Calu3 (cell line): Measurements from ENCODE around the gene CCNG1. TPM values are rescaled to one million over a fixed set of nuclear protein-coding genes. Genes with fewer than 3 reads are reported as not detected.

Source experiments
- BruUV-seq: library from RNA; stranded (reverse); fragments of 400-500 nt; replicated peaks from 2 replicates; lab custom pipeline; 2021; lab: Mats Ljungman, UMichigan
- CTCF ChIA-PET: fragments of 300-600 bp; sonication (Branson Sonifier 250); formaldehyde crosslinking; loops from one replicate; lab custom pipeline; 2022; ENCODE audit warnings: antibody characterized with exemption; lab: Charles Lee
- DNase-seq: peaks from one replicate; pipeline ENCODE4 v3.0.0; 2022
- H3K27ac Mint-ChIP-seq: one replicate; pipeline ENCODE4 v1.8.0; 2022; ENCODE audit warnings: mixed read lengths; ENCODE audit not compliant: unreplicated experiment
- H3K27me3 Mint-ChIP-seq: one replicate; pipeline ENCODE4 v1.8.0; 2022; ENCODE audit warnings: mixed read lengths; ENCODE audit not compliant: unreplicated experiment
- H3K36me3 Mint-ChIP-seq: one replicate; pipeline ENCODE4 v1.8.0; 2022; ENCODE audit warnings: mild to moderate bottlenecking, moderate library complexity, mixed read lengths; ENCODE audit not compliant: insufficient read depth, unreplicated experiment
- H3K4me1 Mint-ChIP-seq: one replicate; pipeline ENCODE4 v1.8.0; 2022; ENCODE audit warnings: mild to moderate bottlenecking, low read depth, mixed read lengths; ENCODE audit not compliant: unreplicated experiment
- H3K4me3 Mint-ChIP-seq: one replicate; pipeline ENCODE4 v1.8.0; 2022; ENCODE audit warnings: mild to moderate bottlenecking, low read depth, moderate library complexity, mixed read lengths; ENCODE audit not compliant: unreplicated experiment
- H3K9me3 Mint-ChIP-seq: one replicate; pipeline ENCODE4 v1.8.0; 2022; ENCODE audit warnings: low read depth, mixed read lengths; ENCODE audit not compliant: unreplicated experiment
- intact Hi-C: fragments of 100-400 bp; cut with micrococcal nuclease; formaldehyde crosslinking; loops from one replicate; pipeline ENCODE4 v1.10.0; 2022; ENCODE audit not compliant: unreplicated experiment
- total RNA-seq: library from RNA; stranded (reverse); gene quantifications from 2 replicates; pipeline ENCODE4 v1.2.3, GENCODE V29; 2022
- TF ChIP-seq, protein P1 (sequence below): fragments of 200-600 bp; IDR thresholded peaks from one replicate; pipeline ENCODE4 v1.8.0; 2022; ENCODE audit warnings: antibody characterized with exemption; ENCODE audit not compliant: unreplicated experiment

CCNG1 gene
- total RNA-seq, 1 experiment from 2014 or later = 105 TPM

GRCh38 chr5:163456840-163457239 lies 19.4 kb downstream of the CCNG1 start:
- DNase-seq = no peak
- intact Hi-C loops = no loop called here
- Mint-ChIP-seq H3K27me3 (no peaks in the 10 kb centered on the region), H3K36me3 (peaks cover 70% of the 10 kb centered on the region), H3K4me3 (no peak overlapping the region), H3K27ac (no peak overlapping the region), H3K4me1 (peaks cover 26% of the 10 kb centered on the region), H3K9me3 (no peaks in the 10 kb centered on the region)
- CTCF ChIA-PET = interaction anchor here (0.7 kb wide), 1 partner anchor 9 kb away, joined by 4 read pairs; no protein-coding TSS in a partner anchor
- no TSS peak for BruUV-seq
- TF ChIP-seq, protein P1, sequence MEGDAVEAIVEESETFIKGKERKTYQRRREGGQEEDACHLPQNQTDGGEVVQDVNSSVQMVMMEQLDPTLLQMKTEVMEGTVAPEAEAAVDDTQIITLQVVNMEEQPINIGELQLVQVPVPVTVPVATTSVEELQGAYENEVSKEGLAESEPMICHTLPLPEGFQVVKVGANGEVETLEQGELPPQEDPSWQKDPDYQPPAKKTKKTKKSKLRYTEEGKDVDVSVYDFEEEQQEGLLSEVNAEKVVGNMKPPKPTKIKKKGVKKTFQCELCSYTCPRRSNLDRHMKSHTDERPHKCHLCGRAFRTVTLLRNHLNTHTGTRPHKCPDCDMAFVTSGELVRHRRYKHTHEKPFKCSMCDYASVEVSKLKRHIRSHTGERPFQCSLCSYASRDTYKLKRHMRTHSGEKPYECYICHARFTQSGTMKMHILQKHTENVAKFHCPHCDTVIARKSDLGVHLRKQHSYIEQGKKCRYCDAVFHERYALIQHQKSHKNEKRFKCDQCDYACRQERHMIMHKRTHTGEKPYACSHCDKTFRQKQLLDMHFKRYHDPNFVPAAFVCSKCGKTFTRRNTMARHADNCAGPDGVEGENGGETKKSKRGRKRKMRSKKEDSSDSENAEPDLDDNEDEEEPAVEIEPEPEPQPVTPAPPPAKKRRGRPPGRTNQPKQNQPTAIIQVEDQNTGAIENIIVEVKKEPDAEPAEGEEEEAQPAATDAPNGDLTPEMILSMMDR = no peak

GRCh38 chr5:163458778-163459385 lies 21.5 kb downstream of the CCNG1 start:
- Mint-ChIP-seq H3K9me3 (no peaks in the 10 kb centered on the region), H3K4me1 (peaks cover 26% of the 10 kb centered on the region), H3K36me3 (peaks cover 69% of the 10 kb centered on the region), H3K27me3 (no peaks in the 10 kb centered on the region), H3K4me3 (peak overlapping the region; percentile 79), H3K27ac (peak overlapping the region; percentile 76)
- DNase-seq = no peak
- TF ChIP-seq, protein P1 = no peak
- intact Hi-C loops = loop anchor here (2.0 kb wide), 1 partner anchor 22 kb away; the partner anchor contains the start of gene CCNG1
- CTCF ChIA-PET = interaction anchor here (2.0 kb wide), 1 partner anchor 44 kb away, joined by 6 read pairs; no protein-coding TSS in a partner anchor
- no TSS peak for BruUV-seq

- Mint-ChIP-seq H3K27me3 (no peaks in the 10 kb centered on the region), H3K27ac (peak overlapping the region; percentile 76), H3K9me3 (no peaks in the 10 kb centered on the region), H3K4me1 (peaks cover 31% of the 10 kb centered on the region), H3K4me3 (peak overlapping the region; percentile 79), H3K36me3 (peaks cover 70% of the 10 kb centered on the region)
- CTCF ChIA-PET = interaction anchor here (1.0 to 2.0 kb wide), 2 partner anchors 10 to 44 kb away, joined by 3 to 6 read pairs; no protein-coding TSS in a partner anchor
- TSS peak; percentile 75 for BruUV-seq
- TF ChIP-seq, protein P1 = no peak
- intact Hi-C loops = loop anchor here (2.0 kb wide), 1 partner anchor 23 kb away; the partner anchor contains the start of gene CCNG1
- no peak for DNase-seq
These were observed 22.0 kb downstream of the CCNG1 start for GRCh38 chr5:163459462-163459818.

DNA sequence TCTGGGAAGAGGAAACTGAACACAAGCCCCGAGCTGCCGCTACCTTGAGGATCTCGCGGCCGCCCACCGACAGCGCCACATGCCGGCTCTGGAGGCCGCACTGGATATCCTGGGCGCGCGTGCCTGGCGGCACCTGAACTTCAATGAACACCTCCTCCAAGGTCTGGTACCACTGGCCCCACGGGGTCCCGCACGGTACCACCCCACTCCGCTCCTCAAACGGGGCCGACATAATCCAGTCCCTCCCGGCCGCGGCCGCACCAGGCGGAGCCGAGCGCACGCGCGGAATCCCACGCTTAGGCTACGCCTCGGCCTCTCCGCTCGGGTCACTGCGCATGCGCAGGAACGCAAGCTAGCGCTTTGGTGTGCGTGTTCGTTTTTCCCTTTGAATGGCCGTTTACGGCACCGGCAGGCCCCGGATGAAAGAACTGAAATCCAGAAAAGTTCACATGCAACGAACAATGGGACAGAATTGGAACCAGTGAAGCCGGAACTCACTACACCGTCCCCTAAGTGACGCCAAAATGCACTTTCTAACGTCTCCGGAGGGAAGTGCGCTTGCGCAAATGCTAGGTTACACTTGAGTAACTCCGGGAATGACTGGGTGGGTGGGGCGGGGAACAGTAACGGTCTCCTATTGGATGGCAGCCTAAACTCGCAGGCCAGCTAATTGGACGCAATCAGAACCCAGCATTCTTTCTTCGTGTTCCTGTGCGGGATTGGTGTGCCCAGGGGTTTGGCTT lies 22.6 kb downstream of the CCNG1 start, which contains the start of gene NUDCD2:
TSS of gene NUDCD2 (minus strand) at position 284 of the 743 bp plus-strand sequence. CDS start at position 232, 52 bp downstream.
- Mint-ChIP-seq H3K27me3 (no peaks in the 10 kb centered on the region), H3K36me3 (peaks cover 65% of the 10 kb centered on the region), H3K4me3 (peak within 1 kb of the TSS; percentile 79), H3K27ac (peak within 1 kb of the TSS; percentile 76), H3K4me1 (peaks cover 36% of the 10 kb centered on the region), H3K9me3 (no peaks in the 10 kb centered on the region)
- BruUV-seq = no TSS peak
- DNase-seq = peak; percentile 94
- TF ChIP-seq, protein P1 = peak; percentile 25
- intact Hi-C loops = loop anchor here (1.0 to 2.0 kb wide), 3 partner anchors 23 to 45 kb away; partner anchors contain the start of genes CCNG1 and MAT2B
- CTCF ChIA-PET = interaction anchor here (0.7 to 2.2 kb wide), 6 partner anchors 11 to 97 kb away, joined by 3 to 10 read pairs (median 5); partner anchors contain the start of gene MAT2B
